ENCODE data around the gene LYZL1.
A peak's percentile ranks its signal among the peaks of the same experiment; 100 is the strongest.
"Not testable (repeated sequence)": the region's sequence is repeated elsewhere in the genome, so short reads cannot be mapped to it uniquely, and the experiment has no call there.

LYZL1 gene

DNA sequence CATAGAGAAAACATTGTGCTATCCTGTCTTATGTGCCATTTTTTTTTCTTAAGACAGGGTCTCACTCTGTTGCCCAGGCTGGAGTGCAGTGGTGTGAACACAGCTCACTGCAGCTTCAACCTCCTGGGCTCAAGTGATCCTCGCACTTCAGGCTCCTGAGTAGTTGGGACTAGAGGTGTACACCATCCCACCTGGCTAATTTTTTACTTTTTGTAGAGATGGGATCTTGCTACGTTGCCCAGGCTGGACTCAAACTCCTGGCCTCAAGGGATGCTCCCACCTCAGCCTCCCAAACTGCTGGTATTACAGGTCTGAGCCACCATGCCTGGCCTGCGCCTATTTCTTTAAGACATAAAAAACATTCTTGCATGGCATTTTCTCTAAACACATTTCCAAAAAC is 20.6 kb downstream of the LYZL1 start:
- H3K4me3 ChIP-seq (ENCODE audit: low read depth, low read length) = no peak overlapping the region
- DNase-seq (ENCODE audit: low read depth) = no peak
- TF ChIP-seq, protein P1, sequence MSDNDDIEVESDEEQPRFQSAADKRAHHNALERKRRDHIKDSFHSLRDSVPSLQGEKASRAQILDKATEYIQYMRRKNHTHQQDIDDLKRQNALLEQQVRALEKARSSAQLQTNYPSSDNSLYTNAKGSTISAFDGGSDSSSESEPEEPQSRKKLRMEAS (IDR thresholded peaks at IDR 0.05; ENCODE audit: low read depth, low read length) = no peak
- TF ChIP-seq POLR2A (IDR thresholded peaks at IDR 0.05; ENCODE audit: extremely low read depth, insufficient read length) = no peak
- no peak for TF ChIP-seq CTCF (IDR thresholded peaks at IDR 0.05; ENCODE audit: low read depth, low read length)
- TF ChIP-seq MYC (IDR thresholded peaks at IDR 0.05; ENCODE audit: low read depth, low read length) = no peak

DNA sequence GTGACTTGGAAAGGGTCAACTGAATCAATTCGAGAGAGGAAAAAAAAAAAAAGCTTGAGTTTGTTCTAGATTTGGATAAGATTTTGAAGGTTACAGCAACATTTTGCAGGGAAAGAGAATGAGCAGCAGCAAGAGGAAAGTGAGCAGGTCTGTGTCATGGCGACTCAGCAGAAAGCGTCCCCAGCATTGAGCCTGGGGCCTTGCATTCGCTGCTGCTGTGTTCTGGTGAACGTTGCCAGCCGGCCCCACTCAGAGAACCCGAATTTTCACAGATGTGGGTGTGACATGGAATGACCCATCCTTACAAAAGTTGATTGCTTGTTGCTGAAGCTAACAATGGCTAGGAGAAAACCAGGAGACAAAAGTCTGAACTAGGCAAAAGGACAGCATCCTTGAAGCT is 21.6 kb downstream of the LYZL1 start:
- DNase-seq (ENCODE audit: low read depth); H3K4me3 ChIP-seq (ENCODE audit: low read depth, low read length): not testable (repeated sequence)

DNA sequence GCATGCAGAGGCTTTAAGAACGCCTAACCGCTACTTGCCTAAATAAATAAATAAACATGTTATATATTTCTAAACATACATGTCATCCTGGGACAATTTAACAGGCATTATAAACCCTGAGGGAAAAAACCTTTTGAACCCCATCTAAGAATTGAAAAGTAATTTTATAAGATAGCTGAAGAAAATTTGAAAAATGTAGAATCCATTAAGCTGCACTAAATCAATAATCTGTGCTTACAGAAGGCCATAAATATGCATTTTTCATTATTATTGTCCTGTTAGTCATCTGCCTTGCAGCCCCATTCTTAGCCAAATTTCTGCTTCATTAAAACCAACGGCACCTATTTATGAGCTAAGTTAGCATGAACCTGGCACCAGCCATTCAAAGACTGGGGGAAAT is 24.2 kb downstream of the LYZL1 start:
- no peak for DNase-seq (ENCODE audit: low read depth)
- no peak overlapping the region for H3K4me3 ChIP-seq (ENCODE audit: low read depth, low read length)
- TF ChIP-seq MYC (IDR thresholded peaks at IDR 0.05; ENCODE audit: low read depth, low read length) (no peak), POLR2A (IDR thresholded peaks at IDR 0.05; ENCODE audit: extremely low read depth, insufficient read length) (no peak)
- TF ChIP-seq, protein P1 (IDR thresholded peaks at IDR 0.05; ENCODE audit: low read depth, low read length) = no peak

DNA sequence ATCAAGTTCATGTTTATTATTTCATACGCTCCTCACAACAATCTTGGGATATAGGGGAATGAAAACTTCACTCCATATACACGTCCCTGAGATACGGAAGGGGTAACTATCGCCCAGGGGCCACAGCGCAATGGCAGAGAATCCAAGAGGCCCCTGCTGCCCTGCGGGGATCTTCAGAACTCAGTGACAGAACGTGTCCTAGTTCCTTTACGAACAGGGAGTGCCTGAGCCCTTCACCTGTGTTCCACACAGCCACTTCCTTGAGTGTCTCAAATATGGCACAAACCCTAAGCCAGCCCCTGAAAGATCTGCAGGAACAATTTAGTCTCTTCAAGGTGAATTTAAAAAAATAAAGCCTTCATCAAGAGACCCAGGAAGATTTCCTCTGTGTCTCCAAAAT is 25.9 kb downstream of the LYZL1 start:
- DNase-seq (ENCODE audit: low read depth) = no peak
- TF ChIP-seq CTCF (IDR thresholded peaks at IDR 0.05; ENCODE audit: low read depth, low read length) (no peak), POLR2A (IDR thresholded peaks at IDR 0.05; ENCODE audit: extremely low read depth, insufficient read length) (no peak), MYC (IDR thresholded peaks at IDR 0.05; ENCODE audit: low read depth, low read length) (no peak)
- TF ChIP-seq, protein P1 (IDR thresholded peaks at IDR 0.05; ENCODE audit: low read depth, low read length) = no peak
- no peak overlapping the region for H3K4me3 ChIP-seq (ENCODE audit: low read depth, low read length)

GRCh38 chr10:29315814-29316213 is 26.9 kb downstream of the LYZL1 start:
- TF ChIP-seq POLR2A (IDR thresholded peaks at IDR 0.05; ENCODE audit: extremely low read depth, insufficient read length) (no peak), MYC (IDR thresholded peaks at IDR 0.05; ENCODE audit: low read depth, low read length) (no peak), CTCF (IDR thresholded peaks at IDR 0.05; ENCODE audit: low read depth, low read length) (no peak)
- TF ChIP-seq, protein P1 (IDR thresholded peaks at IDR 0.05; ENCODE audit: low read depth, low read length) = no peak
- H3K4me3 ChIP-seq (ENCODE audit: low read depth, low read length) = no peak overlapping the region
- no peak for DNase-seq (ENCODE audit: low read depth)

- DNase-seq (ENCODE audit: low read depth) = no peak
- H3K4me3 ChIP-seq (ENCODE audit: low read depth, low read length) = no peak overlapping the region
- TF ChIP-seq POLR2A (IDR thresholded peaks at IDR 0.05; ENCODE audit: extremely low read depth, insufficient read length) (no peak), CTCF (IDR thresholded peaks at IDR 0.05; ENCODE audit: low read depth, low read length) (no peak), MYC (IDR thresholded peaks at IDR 0.05; ENCODE audit: low read depth, low read length) (no peak)
- TF ChIP-seq, protein P1 (IDR thresholded peaks at IDR 0.05; ENCODE audit: low read depth, low read length) = no peak
These were observed 27.6 kb downstream of the LYZL1 start for GRCh38 chr10:29316308-29317026.

- no peak overlapping the region for H3K4me3 ChIP-seq (ENCODE audit: low read depth, low read length)
- no peak for TF ChIP-seq POLR2A (IDR thresholded peaks at IDR 0.05; ENCODE audit: extremely low read depth, insufficient read length)
- TF ChIP-seq MYC (IDR thresholded peaks at IDR 0.05; ENCODE audit: low read depth, low read length) = no peak
- TF ChIP-seq CTCF (IDR thresholded peaks at IDR 0.05; ENCODE audit: low read depth, low read length) = no peak
- TF ChIP-seq, protein P1 (IDR thresholded peaks at IDR 0.05; ENCODE audit: low read depth, low read length) = no peak
- DNase-seq (ENCODE audit: low read depth) = peak; percentile 23
These were observed 28.2 kb downstream of the LYZL1 start for GRCh38 chr10:29317027-29317420.

All from NB4 (cell line).